ENCODE measurements around the gene COG5. TPM values are rescaled to one million over a fixed set of nuclear protein-coding genes. Genes with fewer than 3 reads are reported as not detected.

COG5 gene
- total and polyA plus RNA-seq, 2 of the 8 experiments (the other 6 are each of a cell fraction or from before 2014, with no cell fraction given) = 10.5 to 28.1 TPM

GRCh38 chr7:107284911-107285479 is 278.7 kb downstream of the COG5 start:
- H3K4me3 ChIP-seq (ENCODE audit: extremely low read depth in 1 of 4, insufficient read depth in 2 of 4, low read depth in 3 of 4, low read length in 4 of 4) = no peak overlapping the region
- H3K27ac ChIP-seq (ENCODE audit: low read depth, low read length) = no peak overlapping the region
- no peak overlapping the region for H2BK20ac ChIP-seq (ENCODE audit: low read length)
- no peaks in the 10 kb centered on the region for H3K27me3 ChIP-seq (replicated peaks in 1 of 4; ENCODE audit: control insufficient read depth in 3 of 4, extremely low read depth in 1 of 4, insufficient read depth in 3 of 4, low read length in 3 of 4)
- DNase-seq (ENCODE audit: low read depth in 1 of 2, low spot score in 2 of 2) (no peak), FAIRE-seq (no peak)
- H2AK5ac ChIP-seq (ENCODE audit: low read depth, low read length) = no peak overlapping the region
- H3K14ac ChIP-seq (ENCODE audit: insufficient read length) = no peak overlapping the region
- CTCF ChIA-PET (ENCODE audit: partially characterized antibody) = no interaction called here
- no peak overlapping the region for H3K18ac ChIP-seq (ENCODE audit: extremely low read depth, low read length)
- H3K79me2 ChIP-seq (ENCODE audit: control insufficient read depth in 1 of 2, insufficient read depth in 2 of 2, low read length in 2 of 2) = no peaks in the 10 kb centered on the region
- no peaks in the 10 kb centered on the region for H3K9me3 ChIP-seq (ENCODE audit: insufficient read depth in 2 of 2, low read depth in 1 of 2, low read length in 1 of 2)
- peaks cover 0 to 2% of the 10 kb centered on the region in 2 experiments for H4K20me1 ChIP-seq (replicated peaks in 1 of 2; ENCODE audit: control insufficient read depth in 1 of 2, insufficient read depth in 2 of 2, low read length in 2 of 2)
- no peak overlapping the region for H3K23ac ChIP-seq (ENCODE audit: insufficient read length)
- no peaks in the 10 kb centered on the region for H3K4me1 ChIP-seq (replicated peaks in 1 of 4; ENCODE audit: control insufficient read depth in 3 of 4, insufficient read depth in 4 of 4, low read length in 3 of 4)
- no peaks in the 10 kb centered on the region for H3K23me2 ChIP-seq (ENCODE audit: low read depth, low read length)
- no peak overlapping the region for H3K4ac ChIP-seq (replicated peaks; ENCODE audit: insufficient read length, low read depth, low read length)
- H3K9ac ChIP-seq (replicated peaks in 1 of 4; ENCODE audit: extremely low read depth in 1 of 4, low read depth in 3 of 4, low read length in 3 of 4) = no peak overlapping the region
- POLR2A ChIA-PET (ENCODE audit: partially characterized antibody) = no interaction called here
- no peak overlapping the region for H3K4me2 ChIP-seq (ENCODE audit: insufficient read depth in 1 of 2, low read depth in 2 of 2, low read length in 2 of 2)
- H2BK120ac ChIP-seq (replicated peaks; ENCODE audit: low read depth, low read length) = no peak overlapping the region
- H3K36me3 ChIP-seq (ENCODE audit: control insufficient read depth in 2 of 4, insufficient read depth in 4 of 4, low read length in 3 of 4) = no peaks in the 10 kb centered on the region
- 95% methylated on average over 4 of the region's 4 CpGs; no CpG with 5 or more reads in 1 of the 2 experiments for WGBS, 2 experiments (ENCODE audit: extremely low coverage in 1 of 2, insufficient coverage in 1 of 2, insufficient read length in 1 of 2, insufficient replicate concordance in 2 of 2, low coverage in 1 of 2, low lambda C conversion rate in 2 of 2, missing lambda C conversion rate in 1 of 2)
- no peaks in the 10 kb centered on the region for H3K79me1 ChIP-seq (ENCODE audit: low read depth, low read length)
- TF ChIP-seq BRCA1 (IDR thresholded peaks at IDR 0.05; ENCODE audit: low read depth, low read length) (no peak), KDM5A (IDR thresholded peaks at IDR 0.05; ENCODE audit: low read length) (no peak), BCL11A (IDR thresholded peaks at IDR 0.05; ENCODE audit: low read depth in 2 of 2, low read length in 2 of 2) (no peak), CBX5 (IDR thresholded peaks at IDR 0.05; ENCODE audit: low read depth, low read length) (no peak), BACH1 (IDR thresholded peaks at IDR 0.05; ENCODE audit: low read length) (no peak), RBBP5 (IDR thresholded peaks at IDR 0.05; ENCODE audit: borderline replicate concordance, low read depth, low read length) (no peak), HDAC2 (IDR thresholded peaks at IDR 0.05; ENCODE audit: borderline replicate concordance in 1 of 2, low read depth in 2 of 2, low read length in 2 of 2) (no peak), ASH2L (IDR thresholded peaks at IDR 0.05; ENCODE audit: low read length) (no peak), GTF2F1 (IDR thresholded peaks at IDR 0.05; ENCODE audit: borderline replicate concordance, low read depth, low read length) (no peak), MAFK (IDR thresholded peaks at IDR 0.05; ENCODE audit: low read depth, low read length) (no peak), ATF3 (IDR thresholded peaks at IDR 0.05; ENCODE audit: insufficient read depth, low read depth, low read length) (no peak), CHD1 (IDR thresholded peaks at IDR 0.05; ENCODE audit: low read depth, low read length) (no peak)
- no peak overlapping the region for H2AFZ ChIP-seq (ENCODE audit: low read length)
- no peak overlapping the region for H4K91ac ChIP-seq (replicated peaks; ENCODE audit: insufficient read length, low read length)
- H2BK15ac ChIP-seq (ENCODE audit: low read length) = no peak overlapping the region
- H3K56ac ChIP-seq (replicated peaks; ENCODE audit: insufficient read length, low read depth, low read length) = no peak overlapping the region
- H4K8ac ChIP-seq (ENCODE audit: extremely low read depth, insufficient read depth, low read length) = no peak overlapping the region
- H2BK5ac ChIP-seq (ENCODE audit: low read depth, low read length) = no peak overlapping the region
- no peak overlapping the region for H4K5ac ChIP-seq (ENCODE audit: insufficient read length, low read depth, low read length)
- no peak overlapping the region for H2BK12ac ChIP-seq (ENCODE audit: low read depth, low read length)
